ENCODE data around the gene HEXD. TPM values are rescaled to one million over a fixed set of nuclear protein-coding genes. Genes with fewer than 3 reads are reported as not detected.

Gene HEXD
- total and polyA plus RNA-seq, 2 donors (not counting 3 experiments of a cell fraction or from before 2014, with no cell fraction given): 12.9 to 18.6 TPM

- Histone ChIP-seq H3K27me3 (ENCODE audit: control insufficient read depth in 2 of 2, insufficient read depth in 2 of 2, low read length in 2 of 2) (no peaks in the 10 kb centered on the region), H3K9ac (replicated peaks; ENCODE audit: extremely low read depth, insufficient read depth, low read length) (no peak overlapping the region), H3K4me1 (ENCODE audit: control insufficient read depth, extremely low read depth, insufficient read depth, low read length) (no peaks in the 10 kb centered on the region), H3K4me2 (ENCODE audit: insufficient read depth, low read length) (no peak overlapping the region), H4K20me1 (replicated peaks; ENCODE audit: control insufficient read depth, extremely low read depth, insufficient read depth, low read length) (no peaks in the 10 kb centered on the region), H3K36me3 (ENCODE audit: control insufficient read depth in 2 of 2, extremely low read depth in 1 of 2, insufficient read depth in 2 of 2, low read length in 2 of 2) (peaks cover 0 to 13% of the 10 kb centered on the region in 2 experiments), H2AFZ (ENCODE audit: low read depth, low read length) (no peak overlapping the region), H3K27ac (ENCODE audit: insufficient read depth, low read depth, low read length) (no peak overlapping the region), H3K79me2 (ENCODE audit: control insufficient read depth, insufficient read depth, low read length) (no peaks in the 10 kb centered on the region), H3K9me3 (replicated peaks; ENCODE audit: control insufficient read depth, insufficient read depth, low read length) (no peaks in the 10 kb centered on the region), H3K4me3 (replicated peaks in 1 of 3; ENCODE audit: insufficient read depth in 1 of 3, low read depth in 1 of 3, low read length in 3 of 3) (no peak overlapping the region), H3K9me1 (replicated peaks; ENCODE audit: control insufficient read depth, extremely low read depth, insufficient read depth, low read length) (no peaks in the 10 kb centered on the region)
- ChIA-PET CTCF (interaction anchor here (1.2 kb wide), 1 partner anchor 11 kb away, joined by 3 read pairs; no protein-coding TSS in a partner anchor), POLR2A (no interaction called here)
- intact Hi-C loops (cut with micrococcal nuclease) (no loop called here), dilution Hi-C loops (cut with MboI; ENCODE audit: extremely low pct_ligation_motif_present, low sequenced_read_pairs) (no loop called here)
- BruUV-seq (replicated peaks): no TSS peak
- FAIRE-seq (no peak), DNase-seq (ENCODE audit: low read depth, low spot score) (no peak)
- TF ChIP-seq FOS (IDR thresholded peaks at IDR 0.05; ENCODE audit: borderline replicate concordance, insufficient read depth, low read length) (no peak), MYC (IDR thresholded peaks at IDR 0.05; ENCODE audit: low read depth, low read length) (no peak), POLR2AphosphoS5 (IDR thresholded peaks at IDR 0.05; ENCODE audit: insufficient read depth, low read depth, low read length) (no peak), POLR2A (IDR thresholded peaks at IDR 0.05; ENCODE audit: low read depth, low read length) (no peak), MAX (IDR thresholded peaks at IDR 0.05; ENCODE audit: insufficient read depth, insufficient read length) (no peak), CTCF (IDR thresholded peaks at IDR 0.05; ENCODE audit: extremely low read depth in 1 of 2, insufficient read depth in 1 of 2, low read depth in 1 of 2, low read length in 2 of 2) (no peak), JUN (IDR thresholded peaks at IDR 0.05; ENCODE audit: borderline replicate concordance, insufficient read depth, insufficient read length, low read depth) (no peak), EZH2 (IDR thresholded peaks at IDR 0.05; ENCODE audit: borderline replicate concordance, low read depth, low read length, severe bottlenecking) (no peak), GATA2 (IDR thresholded peaks at IDR 0.05; ENCODE audit: insufficient read depth, insufficient read length, low read depth, low read length) (no peak)
These were observed 21.2 kb downstream of the HEXD start for GRCh38 chr17:82439194-82439828.

All from endothelial cell of umbilical vein (primary cell).